GM12878 (cell line): ENCODE measurements around the gene HBA2. TPM values are rescaled to one million over a fixed set of nuclear protein-coding genes. Genes with fewer than 3 reads are reported as not detected.
A peak's percentile ranks its signal among the peaks of the same experiment; 100 is the strongest.

Experiments
- ATAC-seq: fragments of 200-7000 bp; cut with Tn5 transposase; 3 replicates; pipeline ENCODE4 v1.9.1; 2020; ENCODE audit warnings: mild to moderate bottlenecking, moderate library complexity
- BruUV-seq: library from RNA; stranded (reverse); fragments of 400-500 nt; replicated peaks from 2 replicates; lab custom pipeline; 2021; lab: Mats Ljungman, UMichigan
- CTCF ChIA-PET: fragments of 300-600 bp; sonication (Branson Sonifier 250); formaldehyde crosslinking; extraction: SDS; loops from one replicate; lab custom pipeline; 2021; ENCODE audit warnings: inconsistent platforms; lab: Yijun Ruan, JAX
- POLR2A ChIA-PET: fragments of 350-600 bp; formaldehyde crosslinking; extraction: SDS; loops from one replicate; lab custom pipeline; 2021; ENCODE audit warnings: inconsistent platforms; lab: Charles Lee
- RAD21 ChIA-PET: fragments of 300-600 bp; sonication (Branson Sonifier 250); formaldehyde crosslinking; loops from one replicate; lab custom pipeline; 2023; ENCODE audit warnings: antibody characterized with exemption; ENCODE audit not compliant: unreplicated experiment; lab: Charles Lee
- SMC1A ChIA-PET: fragments of 300-600 bp; sonication (Branson Sonifier 250); formaldehyde crosslinking; loops from one replicate; lab custom pipeline; 2023; ENCODE audit not compliant: unreplicated experiment, uncharacterized antibody; lab: Charles Lee
- DNase-seq: peaks from one replicate; pipeline ENCODE4 v3.0.0-alpha.2; 2011; ENCODE audit warnings: low read depth, low spot score
- FAIRE-seq: peaks from 3 replicates; lab custom pipeline; 2011; peaks lifted over from hg19 to GRCh38; lab: Jason Lieb, UNC
- H2AFZ ChIP-seq: 2 replicates; pipeline ENCODE4 v1.6.0; 2011; ENCODE audit warnings: low read depth, low read length, control low read depth; ENCODE audit not compliant: control insufficient read depth
- H3K27ac ChIP-seq: 2 replicates; pipeline ENCODE4 v1.5.1; 2011; ENCODE audit warnings: control low read depth; ENCODE audit not compliant: control insufficient read depth, insufficient read depth
- H3K27me3 ChIP-seq, 2 experiments: replicated peaks in 1 of 2; 2 replicates each; pipeline versions ENCODE4 v1.6.0 to v1.6.1; 2011; ENCODE audit warnings: low read length in 1 of 2; ENCODE audit not compliant: control insufficient read depth in 2 of 2, insufficient read depth in 2 of 2
- H3K36me3 ChIP-seq, 2 experiments: 2 replicates each; pipeline ENCODE4 v1.5.1; 2011; ENCODE audit warnings: low read length in 1 of 2; ENCODE audit not compliant: control insufficient read depth in 2 of 2, insufficient read depth in 2 of 2
- H3K4me1 ChIP-seq: 2 replicates; pipeline ENCODE4 v1.6.1; 2011; ENCODE audit warnings: mild to moderate bottlenecking, low read length, moderate library complexity, mixed read lengths; ENCODE audit not compliant: control insufficient read depth, insufficient read depth
- H3K4me2 ChIP-seq: 2 replicates; pipeline ENCODE4 v1.6.0; 2011; ENCODE audit warnings: control low read depth; ENCODE audit not compliant: control insufficient read depth, insufficient read depth
- H3K4me3 ChIP-seq: fragments of 200-600 bp; sonication (generic); 2 replicates; pipeline ENCODE4 v1.5.1; 2016
- H3K79me2 ChIP-seq: 2 replicates; pipeline ENCODE4 v1.6.0; 2011; ENCODE audit warnings: low read length; ENCODE audit not compliant: control insufficient read depth, insufficient read depth
- H3K9ac ChIP-seq: 2 replicates; pipeline ENCODE4 v1.8.0; 2011; ENCODE audit warnings: low read length, control low read depth, mixed read lengths; ENCODE audit not compliant: control insufficient read depth, insufficient read depth
- H3K9me3 ChIP-seq: replicated peaks from 3 replicates; pipeline ENCODE4 v1.5.1; 2011; ENCODE audit warnings: mild to moderate bottlenecking, low read length; ENCODE audit not compliant: control insufficient read depth, insufficient read depth
- H4K20me1 ChIP-seq: 2 replicates; pipeline ENCODE4 v1.6.0; 2011; ENCODE audit not compliant: control insufficient read depth, insufficient read depth
- DPF2 ChIP-seq: fragments of 450-650 bp; IDR thresholded peaks from 2 replicates; pipeline ENCODE4 v1.6.1; 2017; ENCODE audit warnings: mild to moderate bottlenecking
- EGR1 ChIP-seq, 2 experiments: IDR thresholded peaks; 1 replicate in 1 of 2; 2 replicates in 1 of 2; pipeline ENCODE4 v1.6.1; 2011 to 2012; ENCODE audit warnings: low read depth in 2 of 2, low read length in 2 of 2, borderline replicate concordance in 1 of 2, mild to moderate bottlenecking in 1 of 2, moderate library complexity in 1 of 2
- EP300 ChIP-seq, 2 experiments: fragments of 150-350 bp in 1 of 2; IDR thresholded peaks; 2 replicates each; pipeline ENCODE4 v1.6.1; 2011 to 2012; ENCODE audit warnings: low read depth in 2 of 2, low read length in 2 of 2, borderline replicate concordance in 1 of 2, improper control_type of control experiment in 1 of 2, inconsistent platforms in 1 of 2; ENCODE audit not compliant: control insufficient read depth in 1 of 2
- MTA3 ChIP-seq: IDR thresholded peaks from 2 replicates; pipeline ENCODE4 v1.6.1; 2012; ENCODE audit warnings: low read length, inconsistent platforms, borderline replicate concordance
- NFXL1 ChIP-seq: fragments of 450-650 bp; IDR thresholded peaks from 2 replicates; pipeline ENCODE4 v1.6.1; 2017; ENCODE audit warnings: antibody characterized with exemption, mild to moderate bottlenecking, borderline replicate concordance
- TCF3 ChIP-seq: IDR thresholded peaks from 2 replicates; pipeline ENCODE4 v1.6.1; 2012; ENCODE audit warnings: low read depth, mild to moderate bottlenecking, low read length, borderline replicate concordance; ENCODE audit not compliant: insufficient read depth
- WGBS: methylation state at CpG from one replicate; pipeline ENCODE4 v1.1.6; 2016; ENCODE audit warnings: low lambda C conversion rate; ENCODE audit not compliant: insufficient replicate concordance, insufficient coverage; ENCODE audit errors: missing lambda C conversion rate; 5-methylcytosine and 5-hydroxymethylcytosine counted together
- in situ Hi-C: fragments of 300-500 bp; cut with MboI; formaldehyde crosslinking; loops from 9 replicates; pipeline ENCODE4 v1.14.3; 2018; ENCODE audit warnings: mixed read lengths
- intact Hi-C: fragments of 100-400 bp; cut with micrococcal nuclease; formaldehyde crosslinking; loops from one replicate; pipeline ENCODE4 v1.14.2; 2022; ENCODE audit not compliant: unreplicated experiment
- polyA plus RNA-seq, 11 experiments: library from polyadenylated mRNA; depleted of rRNA in 4 of 11; unstranded in 6 of 11; stranded (reverse) in 5 of 11; fragments of >200 nt; fragmentation: Nextera tagmentation in 4 of 11; fragmentation: Illumina TruSeq in 1 of 11; extraction: Ambion mirVana in 4 of 11; extraction: Trizol in 1 of 11; gene quantifications; 1 replicate in 1 of 11; 2 replicates in 10 of 11; pipeline versions ENCODE4 v1.2.1 to v1.2.3, GENCODE V29; 2011 to 2016; ENCODE audit warnings: inconsistent platforms in 2 of 11, missing spikeins in 2 of 11, low read depth in 1 of 11
- total RNA-seq, 4 experiments: library from RNA; depleted of rRNA in 3 of 4; stranded (reverse); fragments of >200 nt in 3 of 4; fragmentation: Illumina TruSeq in 1 of 4; extraction: Trizol in 1 of 4; gene quantifications; 2 replicates each; pipeline versions ENCODE4 v1.2.1 to v1.2.3, GENCODE V29; 2013 to 2021
- TF ChIP-seq, protein P1 (sequence below): fragments of 450-650 bp; IDR thresholded peaks from 2 replicates; pipeline ENCODE4 v1.6.1; 2018; ENCODE audit warnings: borderline replicate concordance, mild to moderate bottlenecking; ENCODE audit not compliant: partially characterized antibody

Gene HBA2
- total and polyA plus RNA-seq, 10 of the 15 experiments (the other 5 are each of a cell fraction or from before 2014, with no cell fraction given), result 0.30 to 0.96 (median 0.92) TPM; not detected in 7

DNA sequence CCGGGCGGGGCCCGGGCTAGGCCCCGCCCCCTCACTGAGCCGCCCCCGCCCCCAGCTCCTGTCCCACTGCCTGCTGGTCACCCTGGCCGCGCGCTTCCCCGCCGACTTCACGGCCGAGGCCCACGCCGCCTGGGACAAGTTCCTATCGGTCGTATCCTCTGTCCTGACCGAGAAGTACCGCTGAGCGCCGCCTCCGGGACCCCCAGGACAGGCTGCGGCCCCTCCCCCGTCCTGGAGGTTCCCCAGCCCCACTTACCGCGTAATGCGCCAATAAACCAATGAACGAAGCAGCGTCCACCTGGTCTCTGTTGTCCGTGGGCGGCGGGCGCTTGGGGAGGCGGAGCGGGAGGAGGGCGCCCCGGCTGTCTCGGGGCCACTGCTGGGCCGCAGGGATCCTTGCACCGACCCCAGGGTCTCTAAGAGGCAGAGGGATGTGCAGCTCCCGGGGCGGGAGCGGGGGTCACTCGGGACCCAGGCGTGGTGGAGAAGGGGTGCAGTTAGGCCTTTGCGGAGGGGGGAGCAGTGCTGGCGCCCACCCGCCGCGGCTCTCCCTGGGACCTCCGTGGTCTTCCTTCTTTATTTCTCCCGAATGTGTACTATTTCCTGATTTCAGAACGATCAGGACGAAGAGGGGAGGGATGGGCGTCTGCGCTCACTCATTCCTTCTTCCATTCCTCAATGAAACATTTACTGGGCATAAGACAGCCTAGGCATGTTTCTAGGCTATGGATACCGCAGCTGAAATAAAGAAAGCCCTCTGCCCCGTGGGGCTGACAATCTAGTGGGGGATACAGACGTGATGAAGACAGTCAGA lies 18.3 kb upstream of the HBA2 start:
- Histone ChIP-seq H3K27ac (no peak overlapping the region), H3K4me3 (no peak overlapping the region), H3K9ac (no peak overlapping the region), H3K36me3 (no peaks in the 10 kb centered on the region), H2AFZ (peak overlapping the region; percentile 55), H4K20me1 (no peaks in the 10 kb centered on the region), H3K9me3 (no peaks in the 10 kb centered on the region), H3K79me2 (no peaks in the 10 kb centered on the region), H3K4me1 (no peaks in the 10 kb centered on the region), H3K27me3 (peaks cover 1 to 3% of the 10 kb centered on the region in 2 experiments; a peak in 3 of 4 replicates), H3K4me2 (peak overlapping the region; percentile 77)
- CTCF ChIA-PET, result interaction anchor here (1.9 kb wide), 1 partner anchor 47 kb away, joined by 6 read pairs; no protein-coding TSS in a partner anchor
- WGBS, result 14% methylated on average over 46 of the region's 59 CpGs
- DNase-seq (no peak), FAIRE-seq (no peak), ATAC-seq (peak; percentile 62)
- RAD21 ChIA-PET, result no interaction called here
- no TSS peak for BruUV-seq
- in situ Hi-C loops, result no loop called here
- SMC1A ChIA-PET, result no interaction called here
- TF ChIP-seq MTA3, result no peak
- TF ChIP-seq DPF2, result 0 out of 2 replicates have a peak, but pooled peaks have one; percentile 13
- 0 out of 2 replicates have a peak, but pooled peaks have one; percentile 43 for TF ChIP-seq TCF3
- TF ChIP-seq NFXL1, result no peak
- TF ChIP-seq EGR1 (IDR thresholded peaks at IDR 0.05; ENCODE audit: borderline replicate concordance in 1 of 2, low read depth in 2 of 2, low read length in 2 of 2), result 0 out of 3 replicates have a peak, but pooled peaks of 1 of the 2 experiments have one; percentile 24
- no peak for TF ChIP-seq EP300 (IDR thresholded peaks at IDR 0.05; ENCODE audit: borderline replicate concordance in 1 of 2, control insufficient read depth in 1 of 2, low read depth in 2 of 2, low read length in 2 of 2)
- TF ChIP-seq, protein P1, sequence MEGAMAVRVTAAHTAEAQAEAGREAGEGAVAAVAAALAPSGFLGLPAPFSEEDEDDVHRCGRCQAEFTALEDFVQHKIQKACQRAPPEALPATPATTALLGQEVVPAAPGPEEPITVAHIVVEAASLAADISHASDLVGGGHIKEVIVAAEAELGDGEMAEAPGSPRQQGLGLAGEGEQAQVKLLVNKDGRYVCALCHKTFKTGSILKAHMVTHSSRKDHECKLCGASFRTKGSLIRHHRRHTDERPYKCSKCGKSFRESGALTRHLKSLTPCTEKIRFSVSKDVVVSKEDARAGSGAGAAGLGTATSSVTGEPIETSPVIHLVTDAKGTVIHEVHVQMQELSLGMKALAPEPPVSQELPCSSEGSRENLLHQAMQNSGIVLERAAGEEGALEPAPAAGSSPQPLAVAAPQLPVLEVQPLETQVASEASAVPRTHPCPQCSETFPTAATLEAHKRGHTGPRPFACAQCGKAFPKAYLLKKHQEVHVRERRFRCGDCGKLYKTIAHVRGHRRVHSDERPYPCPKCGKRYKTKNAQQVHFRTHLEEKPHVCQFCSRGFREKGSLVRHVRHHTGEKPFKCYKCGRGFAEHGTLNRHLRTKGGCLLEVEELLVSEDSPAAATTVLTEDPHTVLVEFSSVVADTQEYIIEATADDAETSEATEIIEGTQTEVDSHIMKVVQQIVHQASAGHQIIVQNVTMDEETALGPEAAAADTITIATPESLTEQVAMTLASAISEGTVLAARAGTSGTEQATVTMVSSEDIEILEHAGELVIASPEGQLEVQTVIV, result no peak
- intact Hi-C loops, result no loop called here
- POLR2A ChIA-PET, result no interaction called here
